Fibroblast of skin of left quadriceps (primary cell): Measurements from ENCODE around the gene ACTC1.

Experiments
- DNase-seq, 2 experiments: peaks; one replicate each; pipeline ENCODE4 v3.0.0-alpha.2; 2013; ENCODE audit warnings: low read depth in 2 of 2

ACTC1 gene

GRCh38 chr15:34802371-34802770 is 7.0 kb upstream of the ACTC1 start:
- no peak for DNase-seq

- DNase-seq = no peak
These were observed 4.1 kb upstream of the ACTC1 start for GRCh38 chr15:34799149-34800101.

- DNase-seq = no peak
These were observed 1.6 kb upstream of the ACTC1 start for GRCh38 chr15:34796847-34797435.

GRCh38 chr15:34794590-34795206 is 651 bp downstream of the ACTC1 start:
- no peak for DNase-seq

- no peak for DNase-seq
These were observed 1.4 kb downstream of the ACTC1 start for GRCh38 chr15:34793901-34794300.

- DNase-seq = no peak
These were observed 2.3 kb downstream of the ACTC1 start for GRCh38 chr15:34793071-34793470.

GRCh38 chr15:34791701-34792100 is 3.6 kb downstream of the ACTC1 start:
- DNase-seq = no peak

GRCh38 chr15:34790121-34790520 is 5.2 kb downstream of the ACTC1 start:
- DNase-seq = no peak

GRCh38 chr15:34789326-34789725 is 6.0 kb downstream of the ACTC1 start:
- no peak for DNase-seq

GRCh38 chr15:34786206-34786605 is 9.1 kb downstream of the ACTC1 start:
- no peak for DNase-seq

- no peak for DNase-seq
These were observed 11.4 kb downstream of the ACTC1 start for GRCh38 chr15:34783991-34784390.

GRCh38 chr15:34783431-34783830 is 11.9 kb downstream of the ACTC1 start:
- DNase-seq = no peak

- no peak for DNase-seq
These were observed 12.4 kb downstream of the ACTC1 start for GRCh38 chr15:34782901-34783300.

- no peak for DNase-seq
These were observed 14.6 kb downstream of the ACTC1 start for GRCh38 chr15:34780725-34781124.

- DNase-seq = no peak
These were observed 18.7 kb downstream of the ACTC1 start for GRCh38 chr15:34776606-34777105.

- DNase-seq = no peak
These were observed 21.4 kb downstream of the ACTC1 start for GRCh38 chr15:34773917-34774316.

GRCh38 chr15:34773013-34773412 is 22.3 kb downstream of the ACTC1 start:
- DNase-seq = no peak

GRCh38 chr15:34772312-34772711 is 23.0 kb downstream of the ACTC1 start:
- no peak for DNase-seq

- no peak for DNase-seq
These were observed 25.6 kb downstream of the ACTC1 start for GRCh38 chr15:34769711-34770110.

- no peak for DNase-seq
These were observed 26.8 kb downstream of the ACTC1 start for GRCh38 chr15:34768530-34768929.

GRCh38 chr15:34765741-34766140 is 29.6 kb downstream of the ACTC1 start:
- no peak for DNase-seq

GRCh38 chr15:34760909-34761308 is 34.4 kb downstream of the ACTC1 start:
- DNase-seq = no peak

- DNase-seq = no peak
These were observed 35.4 kb downstream of the ACTC1 start for GRCh38 chr15:34759992-34760391.
